WTC11 (cell line): ENCODE data around the gene ASMT. TPM values are rescaled to one million over a fixed set of nuclear protein-coding genes. Genes with fewer than 3 reads are reported as not detected.

ENCODE experiments used
- ATAC-seq: fragments of 200-7000 bp; cut with Tn5 transposase; 2 replicates; pipeline ENCODE4 v1.10.0; 2021; ENCODE audit warnings: mild to moderate bottlenecking, moderate library complexity
- CTCF ChIA-PET: fragments of 300-600 bp; sonication (Branson Sonifier 250); formaldehyde crosslinking; loops from one replicate; lab custom pipeline; 2021; ENCODE audit warnings: antibody characterized with exemption; lab: Charles Lee
- POLR2A ChIA-PET: fragments of 350-600 bp; sonication (Branson Sonifier 250); formaldehyde crosslinking; loops from one replicate; lab custom pipeline; 2021; ENCODE audit warnings: antibody characterized with exemption; lab: Charles Lee
- DNase-seq: peaks from one replicate; pipeline ENCODE4 v3.0.0; 2021; ENCODE audit warnings: low spot score
- H3K27ac Mint-ChIP-seq: 2 replicates; pipeline ENCODE4 v1.8.0; 2021; ENCODE audit warnings: mixed read lengths
- H3K27me3 Mint-ChIP-seq: 2 replicates; pipeline ENCODE4 v1.8.0; 2021; ENCODE audit warnings: low read depth, mild to moderate bottlenecking, moderate library complexity, mixed read lengths
- H3K36me3 Mint-ChIP-seq: 2 replicates; pipeline ENCODE4 v1.8.0; 2021; ENCODE audit warnings: mixed read lengths
- H3K4me1 Mint-ChIP-seq: 2 replicates; pipeline ENCODE4 v1.8.0; 2022; ENCODE audit warnings: mixed read lengths
- H3K4me3 Mint-ChIP-seq: 2 replicates; pipeline ENCODE4 v1.8.0; 2021; ENCODE audit warnings: mild to moderate bottlenecking, moderate library complexity, mixed read lengths
- H3K9me3 Mint-ChIP-seq: 2 replicates; pipeline ENCODE4 v1.8.0; 2021; ENCODE audit warnings: mixed read lengths
- AFF4 ChIP-seq: sonication (generic); formaldehyde crosslinking; IDR thresholded peaks from 2 replicates; pipeline ENCODE4 v1.8.1; 2023; ENCODE audit warnings: mild to moderate bottlenecking, missing genetic modification reagents, borderline replicate concordance
- CDX4 ChIP-seq: fragments of 250-450 bp; sonication (Bioruptor Pico); IDR thresholded peaks from 2 replicates; pipeline ENCODE4 v1.9.0; 2021; ENCODE audit warnings: moderate library complexity, mild to moderate bottlenecking, inconsistent platforms, borderline replicate concordance
- E2F1 ChIP-seq: sonication (generic); formaldehyde crosslinking; IDR thresholded peaks from 2 replicates; pipeline ENCODE4 v1.8.0; 2022; ENCODE audit warnings: mild to moderate bottlenecking, missing genetic modification reagents
- E2F5 ChIP-seq: sonication (generic); formaldehyde crosslinking; IDR thresholded peaks from 2 replicates; pipeline ENCODE4 v1.8.1; 2022; ENCODE audit warnings: mild to moderate bottlenecking, moderate library complexity, missing genetic modification reagents
- ELF4 ChIP-seq: sonication (generic); formaldehyde crosslinking; IDR thresholded peaks from 2 replicates; pipeline ENCODE4 v1.8.1; 2022; ENCODE audit warnings: low read depth, mild to moderate bottlenecking, moderate library complexity, missing genetic modification reagents
- FOXK1 ChIP-seq: sonication (generic); formaldehyde crosslinking; IDR thresholded peaks from 2 replicates; pipeline ENCODE4 v1.8.0; 2022; ENCODE audit warnings: mild to moderate bottlenecking, moderate library complexity, missing genetic modification reagents
- FOXP1 ChIP-seq: sonication (generic); formaldehyde crosslinking; IDR thresholded peaks from 2 replicates; pipeline ENCODE4 v1.8.0; 2022; ENCODE audit warnings: missing genetic modification reagents, mild to moderate bottlenecking, moderate library complexity, borderline replicate concordance
- GTF2I ChIP-seq: fragments of 250-450 bp; sonication (Bioruptor Pico); conservative IDR thresholded peaks from 2 replicates; pipeline ENCODE4 v1.4.0; 2021; ENCODE audit warnings: mild to moderate bottlenecking
- MLX ChIP-seq: sonication (generic); formaldehyde crosslinking; IDR thresholded peaks from 2 replicates; pipeline ENCODE4 v1.8.1; 2023; ENCODE audit warnings: mild to moderate bottlenecking, missing genetic modification reagents, moderate library complexity
- MXD4 ChIP-seq: fragments of 250-450 bp; sonication (Bioruptor Pico); IDR thresholded peaks from 2 replicates; pipeline ENCODE4 v1.8.0; 2021; ENCODE audit warnings: mild to moderate bottlenecking, moderate library complexity, borderline replicate concordance
- NFE2L1 ChIP-seq: sonication (generic); formaldehyde crosslinking; IDR thresholded peaks from 2 replicates; pipeline ENCODE4 v1.8.1; 2023; ENCODE audit warnings: missing genetic modification reagents
- NR2C2 ChIP-seq: sonication (generic); formaldehyde crosslinking; IDR thresholded peaks from 2 replicates; pipeline ENCODE4 v1.8.0; 2022; ENCODE audit warnings: mild to moderate bottlenecking, missing genetic modification reagents
- OVOL2 ChIP-seq: fragments of 250-450 bp; sonication (Bioruptor Pico); IDR thresholded peaks from 2 replicates; pipeline ENCODE4 v1.9.0; 2021; ENCODE audit warnings: mild to moderate bottlenecking, borderline replicate concordance
- PRDM15 ChIP-seq: sonication (generic); formaldehyde crosslinking; IDR thresholded peaks from 2 replicates; pipeline ENCODE4 v1.8.0; 2022; ENCODE audit warnings: missing genetic modification reagents
- RELA ChIP-seq: sonication (generic); formaldehyde crosslinking; IDR thresholded peaks from 2 replicates; pipeline ENCODE4 v1.8.1; 2022; ENCODE audit warnings: missing genetic modification reagents, mild to moderate bottlenecking, borderline replicate concordance
- SMAD3 ChIP-seq: sonication (generic); formaldehyde crosslinking; IDR thresholded peaks from 2 replicates; pipeline ENCODE4 v1.8.0; 2022; ENCODE audit warnings: missing genetic modification reagents, mild to moderate bottlenecking, borderline replicate concordance
- TP53 ChIP-seq: sonication (generic); formaldehyde crosslinking; IDR thresholded peaks from 2 replicates; pipeline ENCODE4 v1.8.1; 2023; ENCODE audit warnings: mild to moderate bottlenecking, missing genetic modification reagents
- ZNF121 ChIP-seq: sonication (generic); formaldehyde crosslinking; IDR thresholded peaks from 2 replicates; pipeline ENCODE4 v1.8.0; 2023; ENCODE audit warnings: missing genetic modification reagents
- ZNF138 ChIP-seq: sonication (generic); formaldehyde crosslinking; conservative IDR thresholded peaks from 2 replicates; pipeline ENCODE4 v1.8.1; 2022; ENCODE audit warnings: mild to moderate bottlenecking, moderate library complexity, missing genetic modification reagents
- ZNF219 ChIP-seq: sonication (generic); formaldehyde crosslinking; IDR thresholded peaks from 2 replicates; pipeline ENCODE4 v1.8.0; 2023; ENCODE audit warnings: missing genetic modification reagents, mild to moderate bottlenecking, borderline replicate concordance
- ZNF263 ChIP-seq: sonication (generic); formaldehyde crosslinking; IDR thresholded peaks from 2 replicates; pipeline ENCODE4 v1.8.1; 2022; ENCODE audit warnings: low read depth, mild to moderate bottlenecking, moderate library complexity, missing genetic modification reagents
- ZNF423 ChIP-seq: fragments of 250-450 bp; sonication (Bioruptor Pico); IDR thresholded peaks from 2 replicates; pipeline ENCODE4 v2.1.2; 2022; ENCODE audit warnings: mild to moderate bottlenecking, moderate library complexity
- total RNA-seq: library from RNA; stranded (reverse); gene quantifications from 3 replicates; pipeline ENCODE4 v1.2.3, GENCODE V29; 2021

The ASMT gene
- total RNA-seq, 1 experiment from 2014 or later = 0.33 TPM

GRCh38 chrX:1589356-1590130 lies 25.3 kb upstream of the ASMT start:
- DNase-seq (no peak), ATAC-seq (no peak)
- Mint-ChIP-seq H3K27me3 (no peaks in the 10 kb centered on the region), H3K4me3 (no peak overlapping the region), H3K9me3 (no peaks in the 10 kb centered on the region), H3K4me1 (peaks cover 16% of the 10 kb centered on the region), H3K36me3 (peaks cover 10% of the 10 kb centered on the region), H3K27ac (peak overlapping the region; percentile 92)
- CTCF ChIA-PET = no interaction called here
- POLR2A ChIA-PET = no interaction called here
- TF ChIP-seq GTF2I (CRISPR knock-in tag) (no peak), TP53 (CRISPR knock-in tag) (no peak), ZNF423 (CRISPR knock-in tag) (no peak), ELF4 (no peak), OVOL2 (no peak), ZNF219 (CRISPR knock-in tag) (no peak), FOXP1 (CRISPR knock-in tag) (no peak), FOXK1 (CRISPR knock-in tag) (no peak), RELA (CRISPR knock-in tag) (no peak), E2F1 (CRISPR knock-in tag) (no peak), SMAD3 (no peak), NR2C2 (no peak), ZNF263 (no peak), ZNF121 (no peak)

GRCh38 chrX:1591102-1591862 lies 23.6 kb upstream of the ASMT start, which contains the start of gene AKAP17A:
Gene AKAP17A (plus strand): TSS chrX:1591604. CDS start chrX:1593463, 1,859 bp downstream.
- ChIA-PET CTCF (no interaction called here), POLR2A (no interaction called here)
- Mint-ChIP-seq H3K9me3 (no peaks in the 10 kb centered on the region), H3K4me1 (peaks cover 16% of the 10 kb centered on the region), H3K36me3 (peaks cover 25% of the 10 kb centered on the region), H3K4me3 (peak within 1 kb of the TSS; percentile 84), H3K27ac (peak within 1 kb of the TSS; percentile 32; the same call in 1 of the 2 replicates), H3K27me3 (no peaks in the 10 kb centered on the region)
- DNase-seq (peak; percentile 98), ATAC-seq (peak; percentile 84)
- TF ChIP-seq E2F5 (CRISPR knock-in tag) (peak; percentile 37; the same call in 1 of the 2 replicates), MLX (CRISPR knock-in tag) (no peak), NFE2L1 (CRISPR knock-in tag) (no peak), CDX4 (CRISPR knock-in tag) (no peak), PRDM15 (CRISPR knock-in tag) (no peak), ZNF138 (no peak), E2F1 (CRISPR knock-in tag) (no peak), AFF4 (no peak), MXD4 (CRISPR knock-in tag) (no peak)
